ENCODE results near the gene AP5M1. TPM values are rescaled to one million over a fixed set of nuclear protein-coding genes. Genes with fewer than 3 reads are reported as not detected.

AP5M1 gene
- polyA plus RNA-seq (2012; ENCODE audit: insufficient read length, low read depth) = 6.4 TPM

- TF ChIP-seq SIN3A (IDR thresholded peaks at IDR 0.05; ENCODE audit: borderline replicate concordance, insufficient read depth, low read length) = peak; percentile 33; the same call in 1 of the 2 replicates
- TF ChIP-seq FOXP2 (optimal IDR thresholded peaks at IDR 0.05; ENCODE audit: borderline replicate concordance, extremely low read depth, extremely low read length, insufficient read depth) = peak; percentile 31
- TF ChIP-seq POLR2AphosphoS5 (IDR thresholded peaks at IDR 0.05; ENCODE audit: low read depth, low read length) = peak; percentile 51; the same call in 1 of the 2 replicates
- no peak for TF ChIP-seq TAF1 (IDR thresholded peaks at IDR 0.05; ENCODE audit: borderline replicate concordance, insufficient read depth, low read length)
Measured at GRCh38 chr14:57268161-57269069, at the start of gene AP5M1, which contains the start of gene EXOC5. Gene AP5M1 (plus strand): TSS chr14:57268971. CDS start chr14:57269315, 344 bp downstream. Gene EXOC5 (minus strand): TSS chr14:57268905. CDS start chr14:57268648, 257 bp downstream.

DNA sequence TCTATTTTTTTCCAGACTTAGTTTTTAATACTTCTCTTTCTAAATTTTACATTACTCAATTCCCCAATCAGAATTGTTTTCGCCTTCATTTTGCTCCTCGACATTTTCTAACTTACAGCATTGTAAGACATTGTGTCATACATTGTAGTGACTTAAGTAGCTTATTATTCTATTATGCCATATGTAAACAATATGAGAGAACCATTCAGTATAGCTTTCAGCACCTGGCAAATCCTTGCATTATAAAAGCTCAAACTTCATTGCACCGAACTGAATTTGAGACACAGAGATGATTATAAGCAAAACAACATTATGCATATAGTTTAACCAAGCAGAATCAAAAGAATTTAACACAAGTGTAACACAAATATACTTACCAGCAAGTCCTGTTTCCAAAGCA, 46.8 kb upstream of the AP5M1 start:
- TF ChIP-seq FOXP2 (optimal IDR thresholded peaks at IDR 0.05; ENCODE audit: borderline replicate concordance, extremely low read depth, extremely low read length, insufficient read depth) = no peak
- TF ChIP-seq TAF1 (IDR thresholded peaks at IDR 0.05; ENCODE audit: borderline replicate concordance, insufficient read depth, low read length) = no peak
- no peak for TF ChIP-seq REST (IDR thresholded peaks at IDR 0.05; ENCODE audit: insufficient read depth in 1 of 2, low read depth in 2 of 2, low read length in 2 of 2)
- TF ChIP-seq SIN3A (IDR thresholded peaks at IDR 0.05; ENCODE audit: borderline replicate concordance, insufficient read depth, low read length) = no peak
- TF ChIP-seq POLR2AphosphoS5 (IDR thresholded peaks at IDR 0.05; ENCODE audit: low read depth, low read length) = no peak

DNA sequence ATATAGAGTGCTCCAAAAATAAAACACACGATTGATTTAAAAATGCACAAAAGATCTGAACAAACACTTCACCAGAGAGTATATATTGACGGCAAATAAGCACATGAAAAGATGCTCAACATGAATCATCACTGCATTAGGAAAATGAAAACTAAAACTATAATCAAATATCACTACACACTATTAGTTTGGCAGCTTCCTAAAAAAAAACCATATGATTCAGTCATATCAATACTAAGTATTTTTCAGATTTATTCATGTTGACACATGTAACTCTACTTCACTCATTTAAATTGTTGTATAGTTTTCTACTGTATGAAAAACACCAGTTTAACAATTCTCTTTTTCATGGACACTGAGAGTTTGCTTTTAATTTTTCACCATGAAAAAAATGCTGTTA, 41.7 kb upstream of the AP5M1 start:
- no peak for TF ChIP-seq POLR2AphosphoS5 (IDR thresholded peaks at IDR 0.05; ENCODE audit: low read depth, low read length)
- no peak for TF ChIP-seq SIN3A (IDR thresholded peaks at IDR 0.05; ENCODE audit: borderline replicate concordance, insufficient read depth, low read length)
- no peak for TF ChIP-seq REST (IDR thresholded peaks at IDR 0.05; ENCODE audit: insufficient read depth in 1 of 2, low read depth in 2 of 2, low read length in 2 of 2)
- no peak for TF ChIP-seq FOXP2 (optimal IDR thresholded peaks at IDR 0.05; ENCODE audit: borderline replicate concordance, extremely low read depth, extremely low read length, insufficient read depth)
- TF ChIP-seq TAF1 (IDR thresholded peaks at IDR 0.05; ENCODE audit: borderline replicate concordance, insufficient read depth, low read length) = no peak

- TF ChIP-seq TAF1 (IDR thresholded peaks at IDR 0.05; ENCODE audit: borderline replicate concordance, insufficient read depth, low read length) (no peak), SIN3A (IDR thresholded peaks at IDR 0.05; ENCODE audit: borderline replicate concordance, insufficient read depth, low read length) (no peak), REST (IDR thresholded peaks at IDR 0.05; ENCODE audit: insufficient read depth in 1 of 2, low read depth in 2 of 2, low read length in 2 of 2) (no peak), FOXP2 (optimal IDR thresholded peaks at IDR 0.05; ENCODE audit: borderline replicate concordance, extremely low read depth, extremely low read length, insufficient read depth) (no peak), POLR2AphosphoS5 (IDR thresholded peaks at IDR 0.05; ENCODE audit: low read depth, low read length) (no peak)
Measured at GRCh38 chr14:57232006-57232405, 36.8 kb upstream of the AP5M1 start.

DNA sequence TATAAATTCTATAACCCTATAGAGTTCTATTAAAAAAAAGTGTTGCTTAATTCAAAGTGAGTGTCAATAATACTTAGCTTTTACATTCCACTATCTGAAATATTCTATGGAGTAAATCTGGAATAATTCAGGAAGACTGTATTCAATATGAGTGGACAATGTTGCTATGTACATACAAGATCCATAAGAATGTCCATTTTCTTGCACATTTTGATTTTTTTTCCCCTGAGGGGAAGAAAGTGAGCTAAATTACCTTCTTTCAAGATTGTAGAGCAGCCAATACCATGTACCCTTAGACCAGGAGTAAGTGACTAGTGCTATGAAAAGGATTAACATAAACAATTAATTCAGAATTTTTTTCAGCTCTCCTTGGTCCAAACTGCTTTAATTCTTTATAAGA, 25.5 kb upstream of the AP5M1 start:
- no peak for TF ChIP-seq SIN3A (IDR thresholded peaks at IDR 0.05; ENCODE audit: borderline replicate concordance, insufficient read depth, low read length)
- no peak for TF ChIP-seq REST (IDR thresholded peaks at IDR 0.05; ENCODE audit: insufficient read depth in 1 of 2, low read depth in 2 of 2, low read length in 2 of 2)
- no peak for TF ChIP-seq TAF1 (IDR thresholded peaks at IDR 0.05; ENCODE audit: borderline replicate concordance, insufficient read depth, low read length)
- no peak for TF ChIP-seq POLR2AphosphoS5 (IDR thresholded peaks at IDR 0.05; ENCODE audit: low read depth, low read length)
- TF ChIP-seq FOXP2 (optimal IDR thresholded peaks at IDR 0.05; ENCODE audit: borderline replicate concordance, extremely low read depth, extremely low read length, insufficient read depth) = no peak
